ENCODE measurements around the gene FOXP3.

Gene FOXP3

DNA sequence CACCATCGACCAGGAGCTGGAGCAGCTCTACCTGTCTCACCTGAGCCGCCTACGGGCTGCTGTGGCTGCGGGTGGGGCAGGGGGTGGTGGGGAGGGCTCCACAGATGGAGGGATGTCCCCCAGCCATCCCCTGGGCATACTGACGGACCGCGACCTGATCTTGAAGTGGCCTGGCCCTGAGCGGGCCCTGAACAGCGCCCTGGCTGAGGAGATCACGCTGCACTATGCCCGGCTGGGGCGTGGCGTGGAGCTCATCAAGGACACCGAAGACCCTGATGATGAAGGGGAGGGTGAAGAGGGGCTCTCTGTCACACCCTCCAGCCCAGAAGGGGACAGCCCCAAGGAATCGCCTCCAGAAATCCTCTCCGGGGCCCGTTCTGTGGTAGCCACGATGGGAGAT, 21.6 kb upstream of the FOXP3 start:
- TF ChIP-seq, protein P1, sequence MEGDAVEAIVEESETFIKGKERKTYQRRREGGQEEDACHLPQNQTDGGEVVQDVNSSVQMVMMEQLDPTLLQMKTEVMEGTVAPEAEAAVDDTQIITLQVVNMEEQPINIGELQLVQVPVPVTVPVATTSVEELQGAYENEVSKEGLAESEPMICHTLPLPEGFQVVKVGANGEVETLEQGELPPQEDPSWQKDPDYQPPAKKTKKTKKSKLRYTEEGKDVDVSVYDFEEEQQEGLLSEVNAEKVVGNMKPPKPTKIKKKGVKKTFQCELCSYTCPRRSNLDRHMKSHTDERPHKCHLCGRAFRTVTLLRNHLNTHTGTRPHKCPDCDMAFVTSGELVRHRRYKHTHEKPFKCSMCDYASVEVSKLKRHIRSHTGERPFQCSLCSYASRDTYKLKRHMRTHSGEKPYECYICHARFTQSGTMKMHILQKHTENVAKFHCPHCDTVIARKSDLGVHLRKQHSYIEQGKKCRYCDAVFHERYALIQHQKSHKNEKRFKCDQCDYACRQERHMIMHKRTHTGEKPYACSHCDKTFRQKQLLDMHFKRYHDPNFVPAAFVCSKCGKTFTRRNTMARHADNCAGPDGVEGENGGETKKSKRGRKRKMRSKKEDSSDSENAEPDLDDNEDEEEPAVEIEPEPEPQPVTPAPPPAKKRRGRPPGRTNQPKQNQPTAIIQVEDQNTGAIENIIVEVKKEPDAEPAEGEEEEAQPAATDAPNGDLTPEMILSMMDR (conservative IDR thresholded peaks at IDR 0.05; ENCODE audit: control insufficient read depth, insufficient read depth, low read depth, low read length): no peak
- no peak for DNase-seq (ENCODE audit: low read depth)
- H3K4me3 ChIP-seq (ENCODE audit: control insufficient read depth, low read depth, low read length): no peak overlapping the region

DNA sequence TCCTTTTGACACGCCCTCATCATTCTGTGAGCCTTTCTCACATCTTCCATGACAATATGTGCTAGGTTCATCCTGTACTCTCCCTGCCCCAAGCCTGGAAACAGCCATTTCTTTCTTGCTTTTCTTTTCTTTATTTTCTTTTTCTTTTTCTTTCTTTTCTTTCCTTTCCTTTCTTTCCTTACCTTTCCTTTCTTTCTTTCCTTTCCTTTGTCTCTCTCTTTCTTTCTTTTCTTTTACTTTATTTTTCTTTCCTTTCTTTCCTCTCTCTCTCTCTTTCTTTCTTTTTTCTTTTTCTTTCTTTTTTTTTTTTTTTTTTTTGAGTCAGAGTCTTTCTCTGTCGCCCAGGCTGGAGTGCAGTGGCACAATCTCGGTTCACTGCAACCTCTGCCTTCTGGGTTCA, 19.7 kb upstream of the FOXP3 start:
- no peak overlapping the region for H3K4me3 ChIP-seq (ENCODE audit: control insufficient read depth, low read depth, low read length)
- no peak for DNase-seq (ENCODE audit: low read depth)
- TF ChIP-seq, protein P1 (conservative IDR thresholded peaks at IDR 0.05; ENCODE audit: control insufficient read depth, insufficient read depth, low read depth, low read length): no peak

DNA sequence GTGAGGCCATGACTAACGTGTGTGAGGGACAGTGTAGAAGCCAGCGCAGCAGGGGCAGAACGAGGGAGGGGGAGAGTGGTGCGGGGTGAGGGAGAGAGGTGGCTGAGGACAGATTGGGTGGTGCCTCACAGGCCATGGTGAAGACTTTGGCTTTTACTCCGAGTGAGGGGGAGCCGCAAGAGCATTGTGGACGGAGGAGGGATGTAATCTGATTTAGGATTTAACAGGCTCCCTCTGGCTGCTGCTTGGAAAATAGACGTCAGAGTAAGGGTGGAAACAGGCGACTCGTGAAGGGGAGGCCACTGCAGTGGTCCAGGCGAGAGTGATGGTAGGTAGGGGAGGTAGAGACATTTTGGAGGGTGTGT, 18.1 kb upstream of the FOXP3 start:
- TF ChIP-seq, protein P1 (conservative IDR thresholded peaks at IDR 0.05; ENCODE audit: control insufficient read depth, insufficient read depth, low read depth, low read length): peak; percentile 42
- H3K4me3 ChIP-seq (ENCODE audit: control insufficient read depth, low read depth, low read length): no peak overlapping the region
- peak; percentile 48 for DNase-seq (ENCODE audit: low read depth)

DNA sequence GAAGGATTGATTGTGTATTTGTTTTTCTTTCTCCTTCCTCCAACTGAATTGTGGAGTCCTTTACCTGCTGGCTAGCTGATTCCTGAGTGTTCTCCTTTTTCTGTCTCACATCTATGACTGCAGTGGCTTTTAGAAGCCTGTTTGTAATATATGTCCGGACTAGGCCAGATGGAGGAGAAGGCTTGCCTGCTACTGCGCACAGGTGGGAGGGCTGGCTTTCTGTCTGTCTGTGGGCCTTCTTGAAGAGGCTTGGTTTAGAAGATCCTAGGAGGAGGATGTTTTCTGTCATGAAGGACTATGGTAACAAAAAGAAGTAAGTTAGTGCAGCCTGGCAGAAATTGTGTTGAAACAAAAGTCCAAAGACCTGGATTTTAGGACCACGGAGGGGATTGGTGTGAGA, 13.6 kb upstream of the FOXP3 start:
- DNase-seq (ENCODE audit: low read depth): no peak
- TF ChIP-seq, protein P1 (conservative IDR thresholded peaks at IDR 0.05; ENCODE audit: control insufficient read depth, insufficient read depth, low read depth, low read length): no peak
- H3K4me3 ChIP-seq (ENCODE audit: control insufficient read depth, low read depth, low read length): no peak overlapping the region

DNA sequence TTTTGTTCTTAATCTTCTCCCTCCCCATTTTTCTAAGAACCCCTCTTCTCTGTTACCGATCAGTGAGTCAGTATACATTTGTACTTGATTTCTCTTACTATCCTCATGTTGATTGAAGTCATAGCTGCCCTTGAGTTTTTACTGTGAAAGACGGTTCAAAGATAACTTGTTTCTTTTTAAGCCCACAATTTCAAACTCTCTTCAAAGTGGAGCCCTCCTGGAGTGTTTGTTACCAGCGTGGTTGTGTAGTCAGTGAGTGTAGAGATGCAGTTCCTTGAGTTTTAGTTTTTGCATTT, 13.0 kb upstream of the FOXP3 start:
- no peak for DNase-seq (ENCODE audit: low read depth)
- H3K4me3 ChIP-seq (ENCODE audit: control insufficient read depth, low read depth, low read length): no peak overlapping the region
- TF ChIP-seq, protein P1 (conservative IDR thresholded peaks at IDR 0.05; ENCODE audit: control insufficient read depth, insufficient read depth, low read depth, low read length): no peak

DNA sequence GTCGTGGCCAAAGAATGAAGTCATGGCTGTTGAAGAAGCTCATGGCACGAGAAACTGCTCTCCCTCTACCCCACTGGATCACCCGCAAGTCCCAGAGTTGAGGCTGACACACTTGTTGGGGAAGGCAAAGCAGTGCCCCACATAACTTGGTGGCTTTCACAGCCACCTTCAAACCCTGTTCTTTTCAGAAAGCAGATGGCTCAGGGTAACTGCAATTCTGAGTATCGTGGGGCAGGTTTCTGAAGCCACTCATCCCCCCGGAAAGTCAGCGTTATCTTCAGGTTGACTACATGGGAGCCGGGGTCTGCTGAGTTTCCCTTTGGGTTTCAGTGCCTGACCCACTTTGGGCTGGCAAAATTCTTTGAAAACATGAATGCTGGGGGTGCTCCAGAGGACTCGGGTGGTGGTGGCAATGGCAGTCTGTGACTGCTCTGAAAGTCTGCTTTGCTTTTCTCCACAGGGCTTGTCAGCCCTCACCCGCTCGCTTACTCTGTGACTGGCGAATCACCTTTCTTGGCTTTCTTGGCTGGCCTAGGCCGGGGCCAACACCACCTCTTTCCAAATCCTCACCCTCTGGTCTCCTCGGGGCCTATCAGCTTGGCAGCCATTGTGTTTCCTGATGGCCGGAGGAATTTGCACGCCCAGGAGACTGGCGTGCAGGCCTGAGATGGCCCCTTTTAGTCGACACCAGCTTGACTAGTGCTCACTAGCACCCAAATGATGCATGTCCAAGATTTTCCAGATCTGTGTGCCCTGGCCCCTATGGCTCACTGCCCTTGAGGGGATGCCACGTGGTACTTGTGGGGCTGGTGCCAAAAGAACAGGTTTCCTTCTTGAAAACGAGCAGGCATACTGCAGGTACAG, 12.4 kb upstream of the FOXP3 start:
- no peak overlapping the region for H3K4me3 ChIP-seq (ENCODE audit: control insufficient read depth, low read depth, low read length)

More for the DNA sequence above, 12.4 kb upstream of the FOXP3 start:
- DNase-seq (ENCODE audit: low read depth): peak; percentile 34
- TF ChIP-seq, protein P1 (conservative IDR thresholded peaks at IDR 0.05; ENCODE audit: control insufficient read depth, insufficient read depth, low read depth, low read length): no peak
